Measurements from ENCODE around the gene ICAM4. TPM values are rescaled to one million over a fixed set of nuclear protein-coding genes. Genes with fewer than 3 reads are reported as not detected.
"Not testable (repeated sequence)": the region's sequence is repeated elsewhere in the genome, so short reads cannot be mapped to it uniquely, and the experiment has no call there.

The ICAM4 gene
- total RNA-seq, 3 donors from 2014 or later (not counting 1 experiment from before 2014, with no cell fraction given) = 1.3 to 3.6 (median 3.0) TPM

- no peak for DNase-seq
- H3K9me3 ChIP-seq (ENCODE audit: control insufficient read depth, insufficient read depth, low read length) = no peaks in the 10 kb centered on the region
- H3K27me3 ChIP-seq (ENCODE audit: control insufficient read depth, insufficient read depth, low read length) = no peaks in the 10 kb centered on the region
- ATAC-seq = no peak
- peak overlapping the region; percentile 25 for H3K4me3 Mint-ChIP-seq
- peaks cover 28% of the 10 kb centered on the region for H3K4me1 ChIP-seq (ENCODE audit: control insufficient read depth, insufficient read depth, low read length)
- H3K27me3 Mint-ChIP-seq (ENCODE audit: low read depth in 2 of 2) = no peaks in the 10 kb centered on the region
- TF ChIP-seq, protein P1, sequence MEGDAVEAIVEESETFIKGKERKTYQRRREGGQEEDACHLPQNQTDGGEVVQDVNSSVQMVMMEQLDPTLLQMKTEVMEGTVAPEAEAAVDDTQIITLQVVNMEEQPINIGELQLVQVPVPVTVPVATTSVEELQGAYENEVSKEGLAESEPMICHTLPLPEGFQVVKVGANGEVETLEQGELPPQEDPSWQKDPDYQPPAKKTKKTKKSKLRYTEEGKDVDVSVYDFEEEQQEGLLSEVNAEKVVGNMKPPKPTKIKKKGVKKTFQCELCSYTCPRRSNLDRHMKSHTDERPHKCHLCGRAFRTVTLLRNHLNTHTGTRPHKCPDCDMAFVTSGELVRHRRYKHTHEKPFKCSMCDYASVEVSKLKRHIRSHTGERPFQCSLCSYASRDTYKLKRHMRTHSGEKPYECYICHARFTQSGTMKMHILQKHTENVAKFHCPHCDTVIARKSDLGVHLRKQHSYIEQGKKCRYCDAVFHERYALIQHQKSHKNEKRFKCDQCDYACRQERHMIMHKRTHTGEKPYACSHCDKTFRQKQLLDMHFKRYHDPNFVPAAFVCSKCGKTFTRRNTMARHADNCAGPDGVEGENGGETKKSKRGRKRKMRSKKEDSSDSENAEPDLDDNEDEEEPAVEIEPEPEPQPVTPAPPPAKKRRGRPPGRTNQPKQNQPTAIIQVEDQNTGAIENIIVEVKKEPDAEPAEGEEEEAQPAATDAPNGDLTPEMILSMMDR (IDR thresholded peaks at IDR 0.05) = no peak
- H3K27ac ChIP-seq (ENCODE audit: low read length) = no peak overlapping the region
- H3K27ac Mint-ChIP-seq = peak overlapping the region; percentile 75 to 84
- H3K4me3 ChIP-seq (ENCODE audit: low read length) = no peak overlapping the region
- H3K36me3 ChIP-seq (ENCODE audit: control insufficient read depth, insufficient read depth, low read length) = peaks cover 30% of the 10 kb centered on the region
- no peaks in the 10 kb centered on the region for H3K36me3 Mint-ChIP-seq
- intact Hi-C loops (cut with micrococcal nuclease) = no loop called here
- no peaks in the 10 kb centered on the region for H3K9me3 Mint-ChIP-seq
- WGBS (ENCODE audit: insufficient coverage) = 100% methylated on average over 1 of the region's 1 CpG
- peaks cover 24 to 25% of the 10 kb centered on the region in 2 donors for H3K4me1 Mint-ChIP-seq
Observed at GRCh38 chr19:10278935-10279334, 7.8 kb upstream of the ICAM4 start.

- 20% methylated on average over 5 of the region's 5 CpGs for WGBS (ENCODE audit: insufficient coverage)
- no peaks in the 10 kb centered on the region for H3K9me3 ChIP-seq (ENCODE audit: control insufficient read depth, insufficient read depth, low read length)
- peak; percentile 48 to 62 (median 59) for ATAC-seq
- Mint-ChIP-seq H3K27me3 (ENCODE audit: low read depth in 2 of 2) (no peaks in the 10 kb centered on the region), H3K9me3 (no peaks in the 10 kb centered on the region), H3K4me3 (peak overlapping the region; percentile 56), H3K36me3 (peaks cover under 1% of the 10 kb centered on the region), H3K27ac (peak overlapping the region; percentile 75 to 84), H3K4me1 (peaks cover 18 to 21% of the 10 kb centered on the region in 2 donors)
- H3K36me3 ChIP-seq (ENCODE audit: control insufficient read depth, insufficient read depth, low read length) = peaks cover 37% of the 10 kb centered on the region
- TF ChIP-seq, protein P1 (IDR thresholded peaks at IDR 0.05) = no peak
- no peak for DNase-seq
- no peak overlapping the region for H3K4me3 ChIP-seq (ENCODE audit: low read length)
- no peaks in the 10 kb centered on the region for H3K27me3 ChIP-seq (ENCODE audit: control insufficient read depth, insufficient read depth, low read length)
- peaks cover 28% of the 10 kb centered on the region for H3K4me1 ChIP-seq (ENCODE audit: control insufficient read depth, insufficient read depth, low read length)
- intact Hi-C loops (cut with micrococcal nuclease) = no loop called here
- peak overlapping the region; percentile 47 for H3K27ac ChIP-seq (ENCODE audit: low read length)
Observed at GRCh38 chr19:10279737-10280442, 6.9 kb upstream of the ICAM4 start.

GRCh38 chr19:10282043-10282442 is 4.7 kb upstream of the ICAM4 start:
- H3K27me3 ChIP-seq (ENCODE audit: control insufficient read depth, insufficient read depth, low read length); ATAC-seq; H3K27me3 Mint-ChIP-seq (ENCODE audit: low read depth in 2 of 2); H3K9me3 ChIP-seq (ENCODE audit: control insufficient read depth, insufficient read depth, low read length); DNase-seq; H3K4me3 ChIP-seq (ENCODE audit: low read length); H3K36me3 Mint-ChIP-seq; H3K9me3 Mint-ChIP-seq; H3K27ac Mint-ChIP-seq; intact Hi-C loops (cut with micrococcal nuclease); H3K27ac ChIP-seq (ENCODE audit: low read length): not testable (repeated sequence)
- WGBS (ENCODE audit: insufficient coverage) = 98% methylated on average over 5 of the region's 5 CpGs
- H3K36me3 ChIP-seq (ENCODE audit: control insufficient read depth, insufficient read depth, low read length) = peaks cover 38% of the 10 kb centered on the region
- peak overlapping the region; percentile 37 for H3K4me3 Mint-ChIP-seq
- peaks cover 42% of the 10 kb centered on the region for H3K4me1 ChIP-seq (ENCODE audit: control insufficient read depth, insufficient read depth, low read length)
- peaks cover 26 to 28% of the 10 kb centered on the region in 2 donors for H3K4me1 Mint-ChIP-seq

DNA sequence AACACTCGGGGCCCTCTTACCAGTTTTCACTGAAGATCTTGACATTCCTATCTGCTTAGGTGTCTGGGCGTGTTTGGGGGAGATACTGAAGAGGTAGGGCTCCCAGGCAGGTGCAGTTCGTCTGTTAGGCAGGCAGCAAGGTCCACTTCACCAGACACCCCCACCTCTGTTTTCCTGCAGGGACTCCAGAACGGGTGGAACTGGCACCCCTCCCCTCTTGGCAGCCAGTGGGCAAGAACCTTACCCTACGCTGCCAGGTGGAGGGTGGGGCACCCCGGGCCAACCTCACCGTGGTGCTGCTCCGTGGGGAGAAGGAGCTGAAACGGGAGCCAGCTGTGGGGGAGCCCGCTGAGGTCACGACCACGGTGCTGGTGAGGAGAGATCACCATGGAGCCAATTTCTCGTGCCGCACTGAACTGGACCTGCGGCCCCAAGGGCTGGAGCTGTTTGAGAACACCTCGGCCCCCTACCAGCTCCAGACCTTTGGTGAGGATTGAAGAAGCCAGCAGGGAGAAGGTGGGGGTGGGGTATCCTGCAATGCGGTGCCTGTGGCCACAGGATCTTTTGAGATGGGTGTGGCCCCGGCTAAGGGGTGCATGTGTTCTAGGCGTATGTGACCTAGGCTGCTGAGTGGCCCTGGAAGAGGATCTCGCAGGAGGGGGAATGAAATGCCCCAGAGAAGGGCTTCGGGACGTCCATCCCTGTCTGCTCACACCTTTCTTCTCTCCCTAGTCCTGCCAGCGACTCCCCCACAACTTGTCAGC is 3.3 kb upstream of the ICAM4 start:
- peak overlapping the region in 1 of 2 donors; percentile 41 for H3K27ac Mint-ChIP-seq
- H3K36me3 Mint-ChIP-seq = peaks cover 10% of the 10 kb centered on the region
- WGBS (ENCODE audit: insufficient coverage) = 92% methylated on average over 21 of the region's 23 CpGs
- H3K9me3 Mint-ChIP-seq = no peaks in the 10 kb centered on the region
- Histone ChIP-seq H3K4me3 (ENCODE audit: low read length) (no peak overlapping the region), H3K9me3 (ENCODE audit: control insufficient read depth, insufficient read depth, low read length) (no peaks in the 10 kb centered on the region), H3K27ac (ENCODE audit: low read length) (no peak overlapping the region), H3K36me3 (ENCODE audit: control insufficient read depth, insufficient read depth, low read length) (peaks cover 31% of the 10 kb centered on the region), H3K27me3 (ENCODE audit: control insufficient read depth, insufficient read depth, low read length) (peaks cover 14% of the 10 kb centered on the region), H3K4me1 (ENCODE audit: control insufficient read depth, insufficient read depth, low read length) (peaks cover 53% of the 10 kb centered on the region)
- H3K27me3 Mint-ChIP-seq (ENCODE audit: low read depth in 2 of 2) = peaks cover 0 to 8% of the 10 kb centered on the region in 2 donors
- TF ChIP-seq, protein P1 (IDR thresholded peaks at IDR 0.05) = no peak
- H3K4me3 Mint-ChIP-seq = no peak overlapping the region
- peaks cover 37% of the 10 kb centered on the region in 2 donors for H3K4me1 Mint-ChIP-seq
- intact Hi-C loops (cut with micrococcal nuclease) = no loop called here
- no peak for DNase-seq
- ATAC-seq = no peak

All from natural killer cell (primary cell).